GM20000 (cell line): ENCODE data around the gene HEPACAM2.
A peak's percentile ranks its signal among the peaks of the same experiment; 100 is the strongest.

Source experiments
- DNase-seq: peaks from one replicate; pipeline ENCODE4 v3.0.0; 2012; ENCODE audit warnings: low spot score
- TF ChIP-seq, protein P1 (sequence below): IDR thresholded peaks from 2 replicates; pipeline ENCODE4 v1.5.1; 2012; ENCODE audit warnings: mild to moderate bottlenecking, control low read depth; ENCODE audit errors: extremely low read depth, missing control alignments

Gene HEPACAM2

DNA sequence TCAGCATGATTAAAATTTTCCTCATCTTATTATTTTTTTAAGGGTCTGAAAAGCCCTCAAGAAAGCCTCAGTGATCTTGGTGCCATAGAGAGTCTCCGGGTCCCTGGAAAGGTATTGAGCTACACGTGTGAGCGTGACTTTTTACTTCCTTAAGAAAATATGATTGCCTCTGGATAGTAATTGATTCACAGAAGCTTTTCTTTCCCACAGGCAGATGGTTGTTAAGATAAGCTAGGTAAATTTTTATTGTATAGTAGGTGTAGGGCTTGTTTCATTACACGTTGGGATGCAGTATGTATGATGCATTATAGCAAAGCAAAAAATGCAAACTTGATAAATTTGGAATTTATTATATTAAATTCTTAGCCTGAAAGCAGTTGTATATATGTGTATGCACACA, 13.6 kb upstream of the HEPACAM2 start:
- TF ChIP-seq, protein P1, sequence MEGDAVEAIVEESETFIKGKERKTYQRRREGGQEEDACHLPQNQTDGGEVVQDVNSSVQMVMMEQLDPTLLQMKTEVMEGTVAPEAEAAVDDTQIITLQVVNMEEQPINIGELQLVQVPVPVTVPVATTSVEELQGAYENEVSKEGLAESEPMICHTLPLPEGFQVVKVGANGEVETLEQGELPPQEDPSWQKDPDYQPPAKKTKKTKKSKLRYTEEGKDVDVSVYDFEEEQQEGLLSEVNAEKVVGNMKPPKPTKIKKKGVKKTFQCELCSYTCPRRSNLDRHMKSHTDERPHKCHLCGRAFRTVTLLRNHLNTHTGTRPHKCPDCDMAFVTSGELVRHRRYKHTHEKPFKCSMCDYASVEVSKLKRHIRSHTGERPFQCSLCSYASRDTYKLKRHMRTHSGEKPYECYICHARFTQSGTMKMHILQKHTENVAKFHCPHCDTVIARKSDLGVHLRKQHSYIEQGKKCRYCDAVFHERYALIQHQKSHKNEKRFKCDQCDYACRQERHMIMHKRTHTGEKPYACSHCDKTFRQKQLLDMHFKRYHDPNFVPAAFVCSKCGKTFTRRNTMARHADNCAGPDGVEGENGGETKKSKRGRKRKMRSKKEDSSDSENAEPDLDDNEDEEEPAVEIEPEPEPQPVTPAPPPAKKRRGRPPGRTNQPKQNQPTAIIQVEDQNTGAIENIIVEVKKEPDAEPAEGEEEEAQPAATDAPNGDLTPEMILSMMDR, result no peak
- no peak for DNase-seq

DNA sequence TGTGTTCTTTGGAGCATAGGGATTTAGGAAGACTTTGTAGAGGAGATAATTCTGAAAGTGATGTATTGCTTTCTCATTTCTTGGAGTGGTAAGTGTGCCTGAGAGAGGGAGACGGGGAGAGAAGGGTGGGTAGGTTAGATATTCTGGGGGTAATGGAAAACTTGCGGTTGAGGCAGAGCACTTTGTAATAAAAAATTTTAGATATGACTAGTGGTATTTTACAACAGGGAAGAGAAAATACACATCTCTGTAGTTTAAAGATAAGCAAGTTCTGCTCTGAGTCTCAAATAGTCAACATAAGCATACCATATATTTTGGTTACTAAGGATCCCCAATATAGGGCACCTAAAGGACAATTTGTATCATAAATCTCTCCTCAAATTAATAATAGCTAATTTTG, 12.5 kb upstream of the HEPACAM2 start:
- no peak for DNase-seq
- TF ChIP-seq, protein P1, result no peak

GRCh38 chr7:93238131-93238530, 11.9 kb upstream of the HEPACAM2 start:
- TF ChIP-seq, protein P1, result no peak
- no peak for DNase-seq

DNA sequence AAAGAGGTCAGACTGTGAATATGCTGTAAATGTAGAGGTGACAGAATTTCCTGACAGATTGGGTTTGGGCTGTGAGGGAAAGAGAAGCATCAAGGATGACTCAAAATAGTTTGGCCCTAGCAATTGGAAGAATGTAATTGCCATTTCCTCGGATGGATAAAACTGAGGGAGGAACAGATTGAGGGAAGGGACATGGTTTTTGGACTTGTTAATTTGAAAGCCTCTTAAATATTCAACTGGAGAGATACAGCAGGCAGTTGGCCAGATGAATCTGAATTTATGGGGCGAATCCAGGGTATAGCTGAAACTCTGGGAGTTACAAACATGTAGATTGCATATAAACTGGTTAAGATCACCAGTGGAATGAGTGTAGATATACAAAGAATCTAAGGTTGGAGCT, 9.3 kb upstream of the HEPACAM2 start:
- TF ChIP-seq, protein P1, result no peak
- no peak for DNase-seq

GRCh38 chr7:93232673-93233018, 6.4 kb upstream of the HEPACAM2 start:
- TF ChIP-seq, protein P1, result no peak
- no peak for DNase-seq

DNA sequence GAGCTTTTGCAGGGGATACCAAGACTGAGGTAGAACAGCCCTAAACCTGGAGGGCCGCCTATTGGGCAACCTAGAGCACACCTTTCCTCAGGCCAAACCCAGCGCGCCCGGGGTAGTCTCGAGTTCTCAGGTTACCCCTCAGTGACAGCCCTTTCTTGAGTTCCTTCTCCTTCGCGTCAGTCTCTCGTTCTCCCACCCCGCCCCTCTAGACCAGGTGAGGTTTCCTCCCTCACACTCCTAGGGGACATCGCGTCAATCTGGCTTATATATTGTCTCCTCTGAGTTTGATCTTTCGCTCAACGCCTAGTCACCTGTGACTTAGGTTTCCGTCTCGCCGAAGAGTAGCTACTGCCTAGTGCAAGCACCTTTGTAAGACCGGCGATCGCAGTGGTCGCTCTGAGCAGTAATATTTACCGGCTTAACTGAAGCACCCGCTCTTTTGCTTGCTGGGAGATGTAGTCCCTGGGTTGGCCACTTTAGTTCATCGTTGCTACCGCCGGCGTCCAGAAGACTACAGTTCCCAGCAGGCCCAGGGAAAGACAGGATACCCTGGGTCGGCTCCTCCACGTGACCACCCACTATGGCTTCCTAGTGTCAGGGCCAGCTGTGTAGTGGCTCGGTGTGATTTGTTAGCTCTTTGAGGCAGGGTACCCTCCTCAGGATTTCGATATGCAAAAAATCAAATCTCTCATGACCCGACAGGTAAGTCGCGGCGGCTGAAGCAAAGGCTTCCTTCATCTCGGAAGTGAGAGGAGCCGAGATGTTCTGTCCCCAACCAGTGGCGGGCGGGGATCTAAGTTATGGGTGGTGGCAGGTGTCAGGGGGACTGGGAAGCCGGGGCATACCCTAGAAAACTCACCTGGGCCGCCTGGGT, 5.8 kb upstream of the HEPACAM2 start, which contains the start of gene VPS50:
Gene VPS50 (plus strand): TSS at position 568 of the 874 bp plus-strand sequence. CDS start 102 bp downstream, at position 670.
- DNase-seq, result peak; percentile 88
- TF ChIP-seq, protein P1, result no peak

- DNase-seq, result no peak
Observed at GRCh38 chr7:93231259-93231658, 5.0 kb upstream of the HEPACAM2 start.

More at GRCh38 chr7:93231259-93231658, 5.0 kb upstream of the HEPACAM2 start:
- TF ChIP-seq, protein P1, result no peak
